SK-N-SH treated with all-trans-retinoic acid at 6 μM for 48 hours (cell line): ENCODE results near the gene MCTP2.

Experiments used
- ATAC-seq: fragments of 200-7000 bp; cut with Tn5 transposase; 3 replicates; pipeline ENCODE4 v1.9.1; 2020; ENCODE audit warnings: mild to moderate bottlenecking, moderate library complexity
- CSRNP3 ChIP-seq: fragments of 250-450 bp; sonication (Bioruptor Pico); IDR thresholded peaks from 2 replicates; pipeline ENCODE4 v1.5.1; 2021; ENCODE audit warnings: mild to moderate bottlenecking, moderate library complexity
- ESRRG ChIP-seq: fragments of 250-450 bp; sonication (Bioruptor Pico); IDR thresholded peaks from 2 replicates; pipeline ENCODE4 v1.6.1; 2021; ENCODE audit warnings: mild to moderate bottlenecking
- GLIS3 ChIP-seq: fragments of 250-450 bp; sonication (Bioruptor Pico); IDR thresholded peaks from 2 replicates; pipeline ENCODE4 v1.5.0; 2020; ENCODE audit warnings: mild to moderate bottlenecking, moderate library complexity
- ISL1 ChIP-seq: fragments of 250-450 bp; sonication (Bioruptor Pico); IDR thresholded peaks from 2 replicates; pipeline ENCODE4 v2.1.2; 2022; ENCODE audit warnings: mild to moderate bottlenecking, moderate library complexity
- OSR1 ChIP-seq: fragments of 250-450 bp; sonication (Bioruptor Pico); IDR thresholded peaks from 2 replicates; pipeline ENCODE4 v1.8.0; 2022; ENCODE audit warnings: moderate library complexity, mild to moderate bottlenecking, inconsistent platforms
- POU6F1 ChIP-seq: fragments of 250-450 bp; sonication (Bioruptor Pico); IDR thresholded peaks from 2 replicates; pipeline ENCODE4 v1.8.0; 2021; ENCODE audit warnings: low read depth, mild to moderate bottlenecking, moderate library complexity, borderline replicate concordance
- PPARA ChIP-seq: fragments of 250-450 bp; sonication (Bioruptor Pico); IDR thresholded peaks from 2 replicates; pipeline ENCODE4 v1.5.0; 2020; ENCODE audit warnings: mild to moderate bottlenecking, borderline replicate concordance
- RARB ChIP-seq: fragments of 250-450 bp; sonication (Bioruptor Pico); IDR thresholded peaks from 2 replicates; pipeline ENCODE4 v1.8.0; 2021; ENCODE audit warnings: mild to moderate bottlenecking, moderate library complexity
- SNAI2 ChIP-seq: fragments of 250-450 bp; sonication (Bioruptor Pico); IDR thresholded peaks from 2 replicates; pipeline ENCODE4 v1.5.0; 2020; ENCODE audit warnings: mild to moderate bottlenecking, moderate library complexity
- TCF4 ChIP-seq: fragments of 250-450 bp; sonication (Bioruptor Pico); IDR thresholded peaks from 2 replicates; pipeline ENCODE4 v1.8.0; 2021; ENCODE audit warnings: mild to moderate bottlenecking, moderate library complexity, borderline replicate concordance
- TOX ChIP-seq: fragments of 250-450 bp; sonication (Bioruptor Pico); IDR thresholded peaks from 2 replicates; pipeline ENCODE4 v1.8.0; 2021; ENCODE audit warnings: mild to moderate bottlenecking, moderate library complexity, borderline replicate concordance
- TSHZ2 ChIP-seq: fragments of 250-450 bp; sonication (Bioruptor Pico); IDR thresholded peaks from 2 replicates; pipeline ENCODE4 v1.5.0; 2020; ENCODE audit warnings: mild to moderate bottlenecking, moderate library complexity
- ZC3H10 ChIP-seq: fragments of 250-450 bp; sonication (Bioruptor Pico); IDR thresholded peaks from 2 replicates; pipeline ENCODE4 v1.5.1; 2021; ENCODE audit warnings: mild to moderate bottlenecking, moderate library complexity
- ZFP30 ChIP-seq: fragments of 450-650 bp; formaldehyde crosslinking; IDR thresholded peaks from 2 replicates; pipeline ENCODE4 v1.5.0; 2022; ENCODE audit warnings: mild to moderate bottlenecking, moderate library complexity
- ZNF565 ChIP-seq: fragments of 450-650 bp; formaldehyde crosslinking; conservative IDR thresholded peaks from 2 replicates; pipeline ENCODE4 v1.5.0; 2020; ENCODE audit warnings: low read depth, mild to moderate bottlenecking, moderate library complexity
- ZNF8 ChIP-seq: fragments of 450-650 bp; formaldehyde crosslinking; IDR thresholded peaks from 2 replicates; pipeline ENCODE4 v1.5.0; 2020; ENCODE audit warnings: mild to moderate bottlenecking, moderate library complexity
- TF ChIP-seq, protein P1 (sequence below): fragments of 250-450 bp; sonication (Bioruptor Pico); IDR thresholded peaks from 2 replicates; pipeline ENCODE4 v1.8.0; 2020; ENCODE audit warnings: mild to moderate bottlenecking, moderate library complexity, borderline replicate concordance

Gene MCTP2, protein sequence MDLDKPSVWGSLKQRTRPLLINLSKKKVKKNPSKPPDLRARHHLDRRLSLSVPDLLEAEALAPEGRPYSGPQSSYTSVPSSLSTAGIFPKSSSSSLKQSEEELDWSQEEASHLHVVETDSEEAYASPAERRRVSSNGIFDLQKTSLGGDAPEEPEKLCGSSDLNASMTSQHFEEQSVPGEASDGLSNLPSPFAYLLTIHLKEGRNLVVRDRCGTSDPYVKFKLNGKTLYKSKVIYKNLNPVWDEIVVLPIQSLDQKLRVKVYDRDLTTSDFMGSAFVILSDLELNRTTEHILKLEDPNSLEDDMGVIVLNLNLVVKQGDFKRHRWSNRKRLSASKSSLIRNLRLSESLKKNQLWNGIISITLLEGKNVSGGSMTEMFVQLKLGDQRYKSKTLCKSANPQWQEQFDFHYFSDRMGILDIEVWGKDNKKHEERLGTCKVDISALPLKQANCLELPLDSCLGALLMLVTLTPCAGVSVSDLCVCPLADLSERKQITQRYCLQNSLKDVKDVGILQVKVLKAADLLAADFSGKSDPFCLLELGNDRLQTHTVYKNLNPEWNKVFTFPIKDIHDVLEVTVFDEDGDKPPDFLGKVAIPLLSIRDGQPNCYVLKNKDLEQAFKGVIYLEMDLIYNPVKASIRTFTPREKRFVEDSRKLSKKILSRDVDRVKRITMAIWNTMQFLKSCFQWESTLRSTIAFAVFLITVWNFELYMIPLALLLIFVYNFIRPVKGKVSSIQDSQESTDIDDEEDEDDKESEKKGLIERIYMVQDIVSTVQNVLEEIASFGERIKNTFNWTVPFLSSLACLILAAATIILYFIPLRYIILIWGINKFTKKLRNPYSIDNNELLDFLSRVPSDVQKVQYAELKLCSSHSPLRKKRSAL

DNA sequence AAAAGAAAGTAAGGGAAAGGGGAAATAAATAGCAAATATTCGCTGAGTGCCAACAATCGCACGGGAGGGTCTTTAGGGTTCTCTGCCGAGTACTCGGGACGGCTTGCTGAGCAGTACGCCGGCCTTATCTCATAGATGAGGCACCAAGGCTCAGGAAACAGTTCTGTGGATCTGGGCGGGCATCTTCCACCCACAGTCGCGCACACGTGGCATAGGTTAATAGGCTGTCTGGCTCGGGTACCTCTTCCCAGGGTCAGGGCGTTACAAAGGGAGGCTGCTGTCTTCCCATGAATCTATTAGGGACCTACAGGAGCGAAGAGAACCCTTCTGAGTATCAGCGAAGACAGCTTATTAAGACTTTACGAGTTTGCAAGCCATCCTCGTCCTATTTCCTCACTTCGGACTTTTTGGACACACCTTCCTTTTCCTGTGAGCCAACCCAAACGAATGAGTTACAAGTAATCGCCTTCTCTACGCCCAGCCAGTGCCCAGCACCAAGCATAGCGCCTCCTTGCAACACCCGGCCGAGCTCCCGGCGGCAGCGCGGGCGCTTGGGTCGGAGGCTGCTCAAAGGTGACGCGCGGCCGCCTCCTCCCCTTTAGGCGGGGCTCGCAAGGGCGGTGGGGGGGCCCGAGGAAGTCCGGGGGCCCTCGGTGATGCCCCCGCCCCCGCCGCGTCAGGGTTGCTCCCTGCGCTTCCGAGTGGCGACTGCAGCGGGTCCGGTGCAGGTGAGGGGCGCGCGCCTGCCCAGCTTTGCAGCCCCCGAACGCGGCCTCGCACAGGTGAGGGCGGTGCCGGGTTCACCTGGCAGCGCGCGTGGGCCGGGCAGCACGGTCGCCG is at the start of gene MCTP2:
Gene MCTP2 (plus strand): TSS at position 679 of the 840 bp plus-strand sequence. CDS start 66,705 bp downstream, outside the sequence.
- TF ChIP-seq ZNF8: no peak
- TF ChIP-seq ESRRG: no peak
- no peak for TF ChIP-seq ISL1 (CRISPR knock-in tag)
- TF ChIP-seq, protein P1, sequence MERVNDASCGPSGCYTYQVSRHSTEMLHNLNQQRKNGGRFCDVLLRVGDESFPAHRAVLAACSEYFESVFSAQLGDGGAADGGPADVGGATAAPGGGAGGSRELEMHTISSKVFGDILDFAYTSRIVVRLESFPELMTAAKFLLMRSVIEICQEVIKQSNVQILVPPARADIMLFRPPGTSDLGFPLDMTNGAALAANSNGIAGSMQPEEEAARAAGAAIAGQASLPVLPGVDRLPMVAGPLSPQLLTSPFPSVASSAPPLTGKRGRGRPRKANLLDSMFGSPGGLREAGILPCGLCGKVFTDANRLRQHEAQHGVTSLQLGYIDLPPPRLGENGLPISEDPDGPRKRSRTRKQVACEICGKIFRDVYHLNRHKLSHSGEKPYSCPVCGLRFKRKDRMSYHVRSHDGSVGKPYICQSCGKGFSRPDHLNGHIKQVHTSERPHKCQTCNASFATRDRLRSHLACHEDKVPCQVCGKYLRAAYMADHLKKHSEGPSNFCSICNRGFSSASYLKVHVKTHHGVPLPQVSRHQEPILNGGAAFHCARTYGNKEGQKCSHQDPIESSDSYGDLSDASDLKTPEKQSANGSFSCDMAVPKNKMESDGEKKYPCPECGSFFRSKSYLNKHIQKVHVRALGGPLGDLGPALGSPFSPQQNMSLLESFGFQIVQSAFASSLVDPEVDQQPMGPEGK (CRISPR knock-in tag): peak; percentile 75; the same call in 1 of the 2 replicates
- no peak for TF ChIP-seq TOX (CRISPR knock-in tag)
- TF ChIP-seq ZNF565: no peak
- no peak for TF ChIP-seq RARB
- TF ChIP-seq SNAI2: no peak
- TF ChIP-seq GLIS3 (CRISPR knock-in tag): no peak
- peak; percentile 71 for ATAC-seq

DNA sequence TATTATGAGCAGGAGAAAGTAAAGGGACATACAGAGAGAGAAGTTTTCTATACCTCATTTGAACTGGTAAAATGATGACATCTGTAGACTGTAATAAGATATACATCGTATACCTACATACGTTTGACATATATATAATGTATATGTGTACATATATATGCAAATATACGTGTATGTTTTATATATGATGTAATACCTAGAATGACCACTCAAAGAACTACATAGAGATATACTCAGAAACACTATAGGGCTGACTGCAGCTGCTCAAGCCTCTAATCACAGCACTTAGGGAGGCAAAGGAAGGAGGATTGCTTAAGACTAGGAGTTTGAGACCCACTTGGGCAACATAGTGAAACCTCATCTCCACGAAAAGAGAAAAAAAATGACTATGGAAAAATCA is 48.5 kb upstream of the MCTP2 start:
- ATAC-seq: no peak
- TF ChIP-seq, protein P1 (CRISPR knock-in tag): no peak

- ATAC-seq: no peak
Measured at GRCh38 chr15:94185547-94186236, 45.7 kb upstream of the MCTP2 start.

GRCh38 chr15:94186770-94187331 is 44.5 kb upstream of the MCTP2 start:
- no peak for ATAC-seq
- TF ChIP-seq POU6F1 (no peak), TSHZ2 (CRISPR knock-in tag) (no peak), ISL1 (CRISPR knock-in tag) (no peak), TOX (CRISPR knock-in tag) (no peak), CSRNP3 (no peak), ZFP30 (CRISPR knock-in tag) (no peak)

More at GRCh38 chr15:94185547-94186236, 45.7 kb upstream of the MCTP2 start:
- no peak for TF ChIP-seq ZNF565
- no peak for TF ChIP-seq OSR1 (CRISPR knock-in tag)
- no peak for TF ChIP-seq SNAI2
- TF ChIP-seq PPARA (CRISPR knock-in tag): no peak
- TF ChIP-seq TCF4 (CRISPR knock-in tag): no peak
- no peak for TF ChIP-seq POU6F1
- no peak for TF ChIP-seq ZFP30 (CRISPR knock-in tag)
- no peak for TF ChIP-seq ISL1 (CRISPR knock-in tag)
- TF ChIP-seq RARB: no peak
- no peak for TF ChIP-seq ZC3H10 (CRISPR knock-in tag)
